ENCODE data around the gene USP40.
"Not testable (repeated sequence)": the region's sequence is repeated elsewhere in the genome, so short reads cannot be mapped to it uniquely, and the experiment has no call there.

USP40 gene

GRCh38 chr2:233566141-233566956 is at the start of gene USP40:
USP40 (minus strand) TSS chr2:233566782; CDS start chr2:233565554, 1,228 bp downstream.
- DNase-seq: peak; percentile 90

GRCh38 chr2:233611284-233611683 is 44.7 kb upstream of the USP40 start:
- DNase-seq: no peak

GRCh38 chr2:233605680-233606079 is 39.1 kb upstream of the USP40 start:
- DNase-seq: no peak

- no peak for DNase-seq
Observed at GRCh38 chr2:233604826-233605225, 38.2 kb upstream of the USP40 start.

GRCh38 chr2:233603520-233603919 is 36.9 kb upstream of the USP40 start:
- no peak for DNase-seq

GRCh38 chr2:233602076-233602475 is 35.5 kb upstream of the USP40 start:
- no peak for DNase-seq

GRCh38 chr2:233600386-233600785 is 33.8 kb upstream of the USP40 start:
- no peak for DNase-seq

GRCh38 chr2:233598952-233599351 is 32.4 kb upstream of the USP40 start:
- no peak for DNase-seq

GRCh38 chr2:233597522-233597921 is 30.9 kb upstream of the USP40 start:
- no peak for DNase-seq

GRCh38 chr2:233593201-233593600 is 26.6 kb upstream of the USP40 start:
- DNase-seq: no peak

- not testable (repeated sequence) for DNase-seq
Observed at GRCh38 chr2:233592706-233593105, 26.1 kb upstream of the USP40 start.

GRCh38 chr2:233588400-233588799 is 21.8 kb upstream of the USP40 start:
- DNase-seq: no peak

- no peak for DNase-seq
Observed at GRCh38 chr2:233584210-233584609, 17.6 kb upstream of the USP40 start.

GRCh38 chr2:233583217-233583965 is 16.8 kb upstream of the USP40 start:
- DNase-seq: not testable (repeated sequence)

- not testable (repeated sequence) for DNase-seq
Observed at GRCh38 chr2:233577341-233577740, 10.8 kb upstream of the USP40 start.

- no peak for DNase-seq
Observed at GRCh38 chr2:233572468-233572867, 5.9 kb upstream of the USP40 start.

GRCh38 chr2:233571462-233571861 is 4.9 kb upstream of the USP40 start:
- no peak for DNase-seq

- DNase-seq: no peak
Observed at GRCh38 chr2:233571001-233571400, 4.4 kb upstream of the USP40 start.

- DNase-seq: no peak
Observed at GRCh38 chr2:233565685-233566140, 869 bp downstream of the USP40 start.

- no peak for DNase-seq
Observed at GRCh38 chr2:233563663-233564430, 2.7 kb downstream of the USP40 start.

GRCh38 chr2:233556881-233557736 is 9.5 kb downstream of the USP40 start:
- DNase-seq: no peak

GRCh38 chr2:233553366-233553765 is 13.2 kb downstream of the USP40 start:
- no peak for DNase-seq
